B cell (primary cell): ENCODE measurements around the gene SKOR1.

Experiments
- EZH2 ChIP-seq: IDR thresholded peaks from 2 replicates; pipeline ENCODE4 v1.6.1; 2012; ENCODE audit warnings: borderline replicate concordance, low read depth, mild to moderate bottlenecking, moderate library complexity, low read length; ENCODE audit not compliant: insufficient read depth, poor library complexity, severe bottlenecking
- TF ChIP-seq, protein P1 (sequence below): fragments of 200-600 bp; IDR thresholded peaks from one replicate; pipeline ENCODE4 v1.8.0; 2022; ENCODE audit warnings: antibody characterized with exemption, mild to moderate bottlenecking

DNA sequence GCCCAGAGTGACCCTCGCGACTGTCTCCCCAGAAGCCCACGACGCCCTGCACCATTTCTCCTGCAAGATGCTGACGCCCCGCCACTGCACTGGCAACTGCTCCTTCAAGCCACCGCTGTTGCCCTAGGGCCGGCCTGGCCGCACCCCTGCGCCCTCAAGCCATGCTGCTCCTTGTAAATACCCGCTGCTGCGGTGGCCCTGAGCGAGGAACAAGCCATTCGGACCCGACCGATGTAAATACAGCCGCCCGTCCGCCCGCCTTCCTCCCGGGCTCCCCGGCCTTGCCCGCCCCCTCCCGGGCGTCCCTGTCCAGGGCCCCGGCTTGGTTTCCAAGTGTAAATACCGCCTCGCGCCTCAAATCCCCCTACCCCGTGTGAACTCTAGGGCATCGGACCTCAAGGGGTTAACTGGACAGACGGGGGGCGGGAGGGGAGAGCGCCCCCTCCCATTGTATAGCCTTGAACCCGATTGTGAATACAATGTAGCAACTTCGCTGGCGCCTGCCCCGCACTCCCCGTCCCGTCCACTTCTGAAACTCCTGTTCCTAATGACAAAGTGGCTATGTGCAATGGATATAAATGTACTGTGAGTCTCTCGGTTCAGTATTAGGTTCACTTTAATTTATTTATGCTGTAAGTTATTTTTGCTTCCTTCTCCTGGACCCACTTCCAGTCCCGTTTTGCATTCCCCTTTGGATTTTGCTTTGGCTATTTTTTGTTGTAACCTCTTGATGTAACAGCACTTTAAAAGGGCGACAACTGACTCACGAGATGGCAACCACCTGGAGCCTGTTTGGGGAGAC lies 8.6 kb downstream of the SKOR1 start:
- TF ChIP-seq, protein P1, sequence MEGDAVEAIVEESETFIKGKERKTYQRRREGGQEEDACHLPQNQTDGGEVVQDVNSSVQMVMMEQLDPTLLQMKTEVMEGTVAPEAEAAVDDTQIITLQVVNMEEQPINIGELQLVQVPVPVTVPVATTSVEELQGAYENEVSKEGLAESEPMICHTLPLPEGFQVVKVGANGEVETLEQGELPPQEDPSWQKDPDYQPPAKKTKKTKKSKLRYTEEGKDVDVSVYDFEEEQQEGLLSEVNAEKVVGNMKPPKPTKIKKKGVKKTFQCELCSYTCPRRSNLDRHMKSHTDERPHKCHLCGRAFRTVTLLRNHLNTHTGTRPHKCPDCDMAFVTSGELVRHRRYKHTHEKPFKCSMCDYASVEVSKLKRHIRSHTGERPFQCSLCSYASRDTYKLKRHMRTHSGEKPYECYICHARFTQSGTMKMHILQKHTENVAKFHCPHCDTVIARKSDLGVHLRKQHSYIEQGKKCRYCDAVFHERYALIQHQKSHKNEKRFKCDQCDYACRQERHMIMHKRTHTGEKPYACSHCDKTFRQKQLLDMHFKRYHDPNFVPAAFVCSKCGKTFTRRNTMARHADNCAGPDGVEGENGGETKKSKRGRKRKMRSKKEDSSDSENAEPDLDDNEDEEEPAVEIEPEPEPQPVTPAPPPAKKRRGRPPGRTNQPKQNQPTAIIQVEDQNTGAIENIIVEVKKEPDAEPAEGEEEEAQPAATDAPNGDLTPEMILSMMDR, result peak; percentile 40
- peak; percentile 50 for TF ChIP-seq EZH2
